ENCODE data around the gene BGLAP.

DNA sequence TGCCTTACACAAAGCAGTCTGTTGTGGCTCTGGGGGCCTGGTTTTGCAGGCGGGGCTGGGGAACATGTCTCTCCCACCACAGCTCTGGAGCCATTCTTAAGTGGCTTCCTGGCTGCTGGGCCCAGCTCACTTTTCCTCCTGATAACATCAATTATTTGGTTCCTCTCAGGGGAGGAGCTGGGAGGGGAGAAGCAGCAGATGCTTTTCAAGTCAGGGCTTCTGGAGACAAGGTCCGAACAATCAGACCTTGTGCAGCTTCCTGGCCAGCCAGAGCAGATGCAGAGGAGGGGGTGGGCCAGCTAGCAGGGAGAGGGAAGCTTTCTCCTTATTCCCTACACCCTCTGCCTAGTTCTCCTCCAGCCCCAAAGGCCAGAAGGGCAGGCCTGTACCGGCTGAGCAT is 9.5 kb downstream of the BGLAP start:
- TF ChIP-seq, protein P1, sequence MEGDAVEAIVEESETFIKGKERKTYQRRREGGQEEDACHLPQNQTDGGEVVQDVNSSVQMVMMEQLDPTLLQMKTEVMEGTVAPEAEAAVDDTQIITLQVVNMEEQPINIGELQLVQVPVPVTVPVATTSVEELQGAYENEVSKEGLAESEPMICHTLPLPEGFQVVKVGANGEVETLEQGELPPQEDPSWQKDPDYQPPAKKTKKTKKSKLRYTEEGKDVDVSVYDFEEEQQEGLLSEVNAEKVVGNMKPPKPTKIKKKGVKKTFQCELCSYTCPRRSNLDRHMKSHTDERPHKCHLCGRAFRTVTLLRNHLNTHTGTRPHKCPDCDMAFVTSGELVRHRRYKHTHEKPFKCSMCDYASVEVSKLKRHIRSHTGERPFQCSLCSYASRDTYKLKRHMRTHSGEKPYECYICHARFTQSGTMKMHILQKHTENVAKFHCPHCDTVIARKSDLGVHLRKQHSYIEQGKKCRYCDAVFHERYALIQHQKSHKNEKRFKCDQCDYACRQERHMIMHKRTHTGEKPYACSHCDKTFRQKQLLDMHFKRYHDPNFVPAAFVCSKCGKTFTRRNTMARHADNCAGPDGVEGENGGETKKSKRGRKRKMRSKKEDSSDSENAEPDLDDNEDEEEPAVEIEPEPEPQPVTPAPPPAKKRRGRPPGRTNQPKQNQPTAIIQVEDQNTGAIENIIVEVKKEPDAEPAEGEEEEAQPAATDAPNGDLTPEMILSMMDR (IDR thresholded peaks at IDR 0.05; ENCODE audit: poor library complexity, severe bottlenecking) = no peak
- TF ChIP-seq, protein P2, sequence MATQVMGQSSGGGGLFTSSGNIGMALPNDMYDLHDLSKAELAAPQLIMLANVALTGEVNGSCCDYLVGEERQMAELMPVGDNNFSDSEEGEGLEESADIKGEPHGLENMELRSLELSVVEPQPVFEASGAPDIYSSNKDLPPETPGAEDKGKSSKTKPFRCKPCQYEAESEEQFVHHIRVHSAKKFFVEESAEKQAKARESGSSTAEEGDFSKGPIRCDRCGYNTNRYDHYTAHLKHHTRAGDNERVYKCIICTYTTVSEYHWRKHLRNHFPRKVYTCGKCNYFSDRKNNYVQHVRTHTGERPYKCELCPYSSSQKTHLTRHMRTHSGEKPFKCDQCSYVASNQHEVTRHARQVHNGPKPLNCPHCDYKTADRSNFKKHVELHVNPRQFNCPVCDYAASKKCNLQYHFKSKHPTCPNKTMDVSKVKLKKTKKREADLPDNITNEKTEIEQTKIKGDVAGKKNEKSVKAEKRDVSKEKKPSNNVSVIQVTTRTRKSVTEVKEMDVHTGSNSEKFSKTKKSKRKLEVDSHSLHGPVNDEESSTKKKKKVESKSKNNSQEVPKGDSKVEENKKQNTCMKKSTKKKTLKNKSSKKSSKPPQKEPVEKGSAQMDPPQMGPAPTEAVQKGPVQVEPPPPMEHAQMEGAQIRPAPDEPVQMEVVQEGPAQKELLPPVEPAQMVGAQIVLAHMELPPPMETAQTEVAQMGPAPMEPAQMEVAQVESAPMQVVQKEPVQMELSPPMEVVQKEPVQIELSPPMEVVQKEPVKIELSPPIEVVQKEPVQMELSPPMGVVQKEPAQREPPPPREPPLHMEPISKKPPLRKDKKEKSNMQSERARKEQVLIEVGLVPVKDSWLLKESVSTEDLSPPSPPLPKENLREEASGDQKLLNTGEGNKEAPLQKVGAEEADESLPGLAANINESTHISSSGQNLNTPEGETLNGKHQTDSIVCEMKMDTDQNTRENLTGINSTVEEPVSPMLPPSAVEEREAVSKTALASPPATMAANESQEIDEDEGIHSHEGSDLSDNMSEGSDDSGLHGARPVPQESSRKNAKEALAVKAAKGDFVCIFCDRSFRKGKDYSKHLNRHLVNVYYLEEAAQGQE (IDR thresholded peaks at IDR 0.05; ENCODE audit: borderline replicate concordance) = no peak
- TF ChIP-seq POLR2AphosphoS5 (IDR thresholded peaks at IDR 0.05) (no peak), EP300 (conservative IDR thresholded peaks at IDR 0.05; ENCODE audit: poor library complexity, severe bottlenecking) (no peak), EZH2 (IDR thresholded peaks at IDR 0.05; ENCODE audit: borderline replicate concordance, insufficient read depth, low read length, poor library complexity, severe bottlenecking) (no peak), SMC3 (conservative IDR thresholded peaks at IDR 0.05; ENCODE audit: poor library complexity) (no peak), MXI1 (conservative IDR thresholded peaks at IDR 0.05; ENCODE audit: poor library complexity, severe bottlenecking) (no peak), RAD21 (conservative IDR thresholded peaks at IDR 0.05) (no peak)
